Transverse colon (tissue), 4 donors: Measurements from ENCODE around the gene PLA2G2C.

ENCODE experiments used
- EP300 ChIP-seq: sonication (generic); formaldehyde crosslinking; IDR thresholded peaks from one replicate; pipeline ENCODE4 v1.6.1; 2017; ENCODE audit warnings: antibody characterized with exemption, low read depth
- POLR2A ChIP-seq: fragments of 450-650 bp; IDR thresholded peaks from one replicate; pipeline ENCODE4 v1.6.1; 2016; ENCODE audit warnings: antibody characterized with exemption, mild to moderate bottlenecking, moderate library complexity
- POLR2AphosphoS5 ChIP-seq, 3 donors: sonication (generic); formaldehyde crosslinking; IDR thresholded peaks; one replicate each; pipeline ENCODE4 v1.6.1; 2016; ENCODE audit warnings: antibody characterized with exemption in 3 of 3
- TF ChIP-seq, protein P1 (sequence below), 5 experiments: fragments of 200-600 bp in 3 of 5; fragments of 450-650 bp in 2 of 5; sonication (generic) in 3 of 5; IDR thresholded peaks; 1 replicate in 2 of 5; 2 replicates in 3 of 5; pipeline ENCODE4 v1.5.1; 2016 to 2017; ENCODE audit warnings: antibody characterized with exemption in 5 of 5, inconsistent platforms in 3 of 5, mild to moderate bottlenecking in 2 of 5, moderate library complexity in 1 of 5

DNA sequence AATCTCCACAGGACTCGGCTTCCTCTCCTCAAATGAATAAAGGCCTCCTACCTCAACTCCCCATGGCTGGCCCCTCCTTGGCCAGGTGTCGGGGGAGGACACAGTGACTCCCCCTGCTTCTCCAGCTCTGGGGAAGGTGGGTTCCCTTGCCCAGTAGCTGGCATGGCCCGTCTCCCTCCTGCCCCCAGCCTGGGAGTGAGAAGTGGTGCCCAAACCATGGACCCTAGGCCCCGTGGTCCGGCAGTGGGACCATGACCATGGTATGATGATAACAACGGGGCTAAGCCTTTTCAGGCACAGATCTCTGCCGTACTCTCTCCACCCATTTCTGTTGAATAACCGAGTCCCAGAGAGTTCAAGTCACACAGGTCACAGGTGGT, 36.0 kb downstream of the PLA2G2C start:
- TF ChIP-seq, protein P1, sequence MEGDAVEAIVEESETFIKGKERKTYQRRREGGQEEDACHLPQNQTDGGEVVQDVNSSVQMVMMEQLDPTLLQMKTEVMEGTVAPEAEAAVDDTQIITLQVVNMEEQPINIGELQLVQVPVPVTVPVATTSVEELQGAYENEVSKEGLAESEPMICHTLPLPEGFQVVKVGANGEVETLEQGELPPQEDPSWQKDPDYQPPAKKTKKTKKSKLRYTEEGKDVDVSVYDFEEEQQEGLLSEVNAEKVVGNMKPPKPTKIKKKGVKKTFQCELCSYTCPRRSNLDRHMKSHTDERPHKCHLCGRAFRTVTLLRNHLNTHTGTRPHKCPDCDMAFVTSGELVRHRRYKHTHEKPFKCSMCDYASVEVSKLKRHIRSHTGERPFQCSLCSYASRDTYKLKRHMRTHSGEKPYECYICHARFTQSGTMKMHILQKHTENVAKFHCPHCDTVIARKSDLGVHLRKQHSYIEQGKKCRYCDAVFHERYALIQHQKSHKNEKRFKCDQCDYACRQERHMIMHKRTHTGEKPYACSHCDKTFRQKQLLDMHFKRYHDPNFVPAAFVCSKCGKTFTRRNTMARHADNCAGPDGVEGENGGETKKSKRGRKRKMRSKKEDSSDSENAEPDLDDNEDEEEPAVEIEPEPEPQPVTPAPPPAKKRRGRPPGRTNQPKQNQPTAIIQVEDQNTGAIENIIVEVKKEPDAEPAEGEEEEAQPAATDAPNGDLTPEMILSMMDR (IDR thresholded peaks at IDR 0.05): no peak
- TF ChIP-seq POLR2A (no peak), EP300 (no peak), POLR2AphosphoS5 (IDR thresholded peaks at IDR 0.05) (no peak)
